ENCODE data around the gene OSBP. TPM values are rescaled to one million over a fixed set of nuclear protein-coding genes. Genes with fewer than 3 reads are reported as not detected.

The OSBP gene
- total and polyA plus RNA-seq, 2 donors (not counting 3 experiments of a cell fraction or from before 2014, with no cell fraction given): 14.2 to 37.5 TPM

DNA sequence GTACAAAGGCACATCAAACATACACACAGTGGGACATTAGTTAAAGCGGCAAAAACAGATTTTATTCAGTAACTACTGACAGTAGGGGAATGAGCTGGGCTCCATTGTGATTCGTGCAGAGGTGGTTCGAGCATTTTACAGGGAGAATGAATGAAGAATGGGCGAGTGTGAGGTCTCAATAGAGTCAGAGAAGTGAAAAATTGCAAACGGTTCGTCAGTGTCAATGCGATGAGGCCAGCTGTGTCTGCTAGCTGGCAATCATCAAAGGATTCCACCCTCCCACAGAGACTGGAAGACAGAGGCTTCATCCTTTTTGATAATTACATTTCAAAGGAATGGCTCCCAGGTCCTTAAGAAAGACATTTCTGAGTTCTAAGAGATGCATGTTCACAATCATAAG, 86.9 kb downstream of the OSBP start:
- CTCF ChIA-PET: interaction anchor here (1.1 to 1.6 kb wide), 3 partner anchors 8 to 24 kb away, joined by 3 to 5 read pairs (median 3); no protein-coding TSS in a partner anchor
- FAIRE-seq: no peak

More for the DNA sequence above, 86.9 kb downstream of the OSBP start:
- no peak overlapping the region for H3K4me2 ChIP-seq (ENCODE audit: insufficient read depth, low read length)
- POLR2A ChIA-PET: no interaction called here
- BruUV-seq (replicated peaks): no TSS peak
- H3K4me3 ChIP-seq (replicated peaks in 1 of 3; ENCODE audit: insufficient read depth in 1 of 3, low read depth in 1 of 3, low read length in 3 of 3): no peak overlapping the region
- no peaks in the 10 kb centered on the region for H4K20me1 ChIP-seq (replicated peaks; ENCODE audit: control insufficient read depth, extremely low read depth, insufficient read depth, low read length)
- no peaks in the 10 kb centered on the region for H3K79me2 ChIP-seq (ENCODE audit: control insufficient read depth, insufficient read depth, low read length)
- no peak overlapping the region for H2AFZ ChIP-seq (ENCODE audit: low read depth, low read length)
- no peak overlapping the region for H3K9ac ChIP-seq (replicated peaks; ENCODE audit: extremely low read depth, insufficient read depth, low read length)
- H3K27me3 ChIP-seq (ENCODE audit: control insufficient read depth in 2 of 2, insufficient read depth in 2 of 2, low read length in 2 of 2): peaks cover 9 to 12% of the 10 kb centered on the region in 2 experiments
- H3K9me3 ChIP-seq (replicated peaks; ENCODE audit: control insufficient read depth, insufficient read depth, low read length): no peaks in the 10 kb centered on the region
- H3K27ac ChIP-seq (ENCODE audit: insufficient read depth, low read depth, low read length): no peak overlapping the region
- no peaks in the 10 kb centered on the region for H3K4me1 ChIP-seq (ENCODE audit: control insufficient read depth, extremely low read depth, insufficient read depth, low read length)
- no peaks in the 10 kb centered on the region for H3K9me1 ChIP-seq (replicated peaks; ENCODE audit: control insufficient read depth, extremely low read depth, insufficient read depth, low read length)
- no peaks in the 10 kb centered on the region for H3K36me3 ChIP-seq (ENCODE audit: control insufficient read depth in 2 of 2, extremely low read depth in 1 of 2, insufficient read depth in 2 of 2, low read length in 2 of 2)
- intact Hi-C loops (cut with micrococcal nuclease) (loop anchor here (5.0 kb wide), 1 partner anchor 441 kb away; the partner anchor contains the start of gene GLYATL1B), dilution Hi-C loops (cut with MboI; ENCODE audit: extremely low pct_ligation_motif_present, low sequenced_read_pairs) (no loop called here)
- no peak for DNase-seq (ENCODE audit: low read depth, low spot score)
- TF ChIP-seq GATA2 (IDR thresholded peaks at IDR 0.05; ENCODE audit: insufficient read depth, insufficient read length, low read depth, low read length): no peak
- no peak for TF ChIP-seq EZH2 (IDR thresholded peaks at IDR 0.05; ENCODE audit: borderline replicate concordance, low read depth, low read length, severe bottlenecking)
- no peak for TF ChIP-seq MYC (IDR thresholded peaks at IDR 0.05; ENCODE audit: low read depth, low read length)
- TF ChIP-seq, protein P1, sequence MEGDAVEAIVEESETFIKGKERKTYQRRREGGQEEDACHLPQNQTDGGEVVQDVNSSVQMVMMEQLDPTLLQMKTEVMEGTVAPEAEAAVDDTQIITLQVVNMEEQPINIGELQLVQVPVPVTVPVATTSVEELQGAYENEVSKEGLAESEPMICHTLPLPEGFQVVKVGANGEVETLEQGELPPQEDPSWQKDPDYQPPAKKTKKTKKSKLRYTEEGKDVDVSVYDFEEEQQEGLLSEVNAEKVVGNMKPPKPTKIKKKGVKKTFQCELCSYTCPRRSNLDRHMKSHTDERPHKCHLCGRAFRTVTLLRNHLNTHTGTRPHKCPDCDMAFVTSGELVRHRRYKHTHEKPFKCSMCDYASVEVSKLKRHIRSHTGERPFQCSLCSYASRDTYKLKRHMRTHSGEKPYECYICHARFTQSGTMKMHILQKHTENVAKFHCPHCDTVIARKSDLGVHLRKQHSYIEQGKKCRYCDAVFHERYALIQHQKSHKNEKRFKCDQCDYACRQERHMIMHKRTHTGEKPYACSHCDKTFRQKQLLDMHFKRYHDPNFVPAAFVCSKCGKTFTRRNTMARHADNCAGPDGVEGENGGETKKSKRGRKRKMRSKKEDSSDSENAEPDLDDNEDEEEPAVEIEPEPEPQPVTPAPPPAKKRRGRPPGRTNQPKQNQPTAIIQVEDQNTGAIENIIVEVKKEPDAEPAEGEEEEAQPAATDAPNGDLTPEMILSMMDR (IDR thresholded peaks at IDR 0.05; ENCODE audit: extremely low read depth in 1 of 2, insufficient read depth in 1 of 2, low read depth in 1 of 2, low read length in 2 of 2): no peak
- TF ChIP-seq, protein P2, sequence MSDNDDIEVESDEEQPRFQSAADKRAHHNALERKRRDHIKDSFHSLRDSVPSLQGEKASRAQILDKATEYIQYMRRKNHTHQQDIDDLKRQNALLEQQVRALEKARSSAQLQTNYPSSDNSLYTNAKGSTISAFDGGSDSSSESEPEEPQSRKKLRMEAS (IDR thresholded peaks at IDR 0.05; ENCODE audit: insufficient read depth, insufficient read length): no peak
- no peak for TF ChIP-seq JUN (IDR thresholded peaks at IDR 0.05; ENCODE audit: borderline replicate concordance, insufficient read depth, insufficient read length, low read depth)
- no peak for TF ChIP-seq POLR2AphosphoS5 (IDR thresholded peaks at IDR 0.05; ENCODE audit: insufficient read depth, low read depth, low read length)
- no peak for TF ChIP-seq POLR2A (IDR thresholded peaks at IDR 0.05; ENCODE audit: low read depth, low read length)
- no peak for TF ChIP-seq FOS (IDR thresholded peaks at IDR 0.05; ENCODE audit: borderline replicate concordance, insufficient read depth, low read length)

Small RNA genes within 50 kb of the gene (microRNA-seq; reads per million reads assigned to microRNA genes)
- not detected for gene MIR3162 (ENCODE audit: borderline number of aligned reads, borderline replicate concordance)

Small RNA genes within 50 kb of the gene (small RNA-seq; reads per million reads assigned to genes)
- not detected for gene MIR3162 (ENCODE audit: insufficient read depth, insufficient read length, low read depth, low replicate concordance)

Other genes starting within 250 kb of the OSBP start
- not detected in 2 replicates for gene OR5A2, start 189.4 kb downstream of the OSBP start, total RNA-seq
- gene OR5A2, start 189.4 kb downstream of the OSBP start, polyA plus RNA-seq: not detected in 2 replicates
- not detected in 2 replicates for gene OR5A1, start 179.3 kb downstream of the OSBP start, total RNA-seq
- not detected in 2 replicates for gene OR5A1, start 179.3 kb downstream of the OSBP start, polyA plus RNA-seq
- not detected in 2 replicates for gene OR4D6, start 158.8 kb downstream of the OSBP start, total RNA-seq
- gene OR4D6, start 158.8 kb downstream of the OSBP start, polyA plus RNA-seq: not detected in 2 replicates
- gene OR4D10, start 142.5 kb downstream of the OSBP start, total RNA-seq: not detected in 2 replicates
- gene OR4D10, start 142.5 kb downstream of the OSBP start, polyA plus RNA-seq: not detected in 2 replicates
- not detected in 2 replicates for gene OR4D11, start 112.2 kb downstream of the OSBP start, total RNA-seq
- not detected in 2 replicates for gene OR4D11, start 112.2 kb downstream of the OSBP start, polyA plus RNA-seq
- gene OR4D9, start 104.2 kb downstream of the OSBP start, total RNA-seq: not detected in 2 replicates
- gene OR4D9, start 104.2 kb downstream of the OSBP start, polyA plus RNA-seq: not detected in 2 replicates
- 33.1 and 38.8 TPM in 2 replicates for gene PATL1, start 53.3 kb upstream of the OSBP start, total RNA-seq
- gene PATL1, start 53.3 kb upstream of the OSBP start, polyA plus RNA-seq: 33.7 TPM in 2 replicates
- not detected in 2 replicates for gene OR10V1, start 98.1 kb upstream of the OSBP start, total RNA-seq
- gene OR10V1, start 98.1 kb upstream of the OSBP start, polyA plus RNA-seq: not detected in 2 replicates
- 45.5 and 49.7 TPM in 2 replicates for gene STX3, start 139.6 kb upstream of the OSBP start, total RNA-seq
- gene STX3, start 139.6 kb upstream of the OSBP start, polyA plus RNA-seq: 38.0 and 40.3 TPM in 2 replicates
- 60.3 and 63.9 TPM in 2 replicates for gene MRPL16, start 195.0 kb upstream of the OSBP start, total RNA-seq
- gene MRPL16, start 195.0 kb upstream of the OSBP start, polyA plus RNA-seq: 60.9 and 84.0 TPM in 2 replicates
- not detected in 2 replicates for gene CBLIF, start 229.7 kb upstream of the OSBP start, total RNA-seq
- not detected in 2 replicates for gene CBLIF, start 229.7 kb upstream of the OSBP start, polyA plus RNA-seq